ENCODE data around the gene CAPN3.
"Not testable (repeated sequence)": the region's sequence is repeated elsewhere in the genome, so short reads cannot be mapped to it uniquely, and the experiment has no call there.

Gene CAPN3

GRCh38 chr15:42359249-42359648, at the start of gene CAPN3:
Gene CAPN3, plus strand, starts transcription at chr15:42359501. Its CDS starts 305 bp downstream, at chr15:42359806.
- no peak for DNase-seq (ENCODE audit: low read depth)

- no peak for DNase-seq (ENCODE audit: low read depth)
These were observed 45.8 kb upstream of the CAPN3 start for GRCh38 chr15:42313463-42313862.

GRCh38 chr15:42314818-42315217, 44.5 kb upstream of the CAPN3 start:
- DNase-seq (ENCODE audit: low read depth) = no peak

GRCh38 chr15:42315521-42315920, 43.8 kb upstream of the CAPN3 start:
- no peak for DNase-seq (ENCODE audit: low read depth)

- DNase-seq (ENCODE audit: low read depth) = not testable (repeated sequence)
These were observed 43.0 kb upstream of the CAPN3 start for GRCh38 chr15:42316282-42316805.

- no peak for DNase-seq (ENCODE audit: low read depth)
These were observed 40.1 kb upstream of the CAPN3 start for GRCh38 chr15:42319206-42319605.

DNA sequence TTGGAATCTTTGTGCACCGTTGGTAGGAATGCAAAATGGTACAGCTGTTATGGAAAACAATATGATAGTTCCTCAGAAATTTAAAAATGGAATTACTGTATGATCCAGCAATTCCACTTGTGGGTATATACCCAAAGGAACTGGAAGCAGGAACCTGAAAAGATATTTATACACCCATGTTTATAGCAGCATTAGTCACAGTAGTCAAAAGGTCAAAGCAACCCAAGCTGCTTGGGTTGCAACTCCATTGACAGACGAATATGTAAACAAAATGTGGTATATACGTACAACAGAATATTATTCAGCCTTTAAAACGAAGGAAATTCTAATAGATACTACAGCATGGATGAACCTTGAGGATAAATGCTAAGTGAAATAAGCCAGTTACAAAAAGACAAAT, 35.0 kb upstream of the CAPN3 start:
- DNase-seq (ENCODE audit: low read depth) = no peak

DNA sequence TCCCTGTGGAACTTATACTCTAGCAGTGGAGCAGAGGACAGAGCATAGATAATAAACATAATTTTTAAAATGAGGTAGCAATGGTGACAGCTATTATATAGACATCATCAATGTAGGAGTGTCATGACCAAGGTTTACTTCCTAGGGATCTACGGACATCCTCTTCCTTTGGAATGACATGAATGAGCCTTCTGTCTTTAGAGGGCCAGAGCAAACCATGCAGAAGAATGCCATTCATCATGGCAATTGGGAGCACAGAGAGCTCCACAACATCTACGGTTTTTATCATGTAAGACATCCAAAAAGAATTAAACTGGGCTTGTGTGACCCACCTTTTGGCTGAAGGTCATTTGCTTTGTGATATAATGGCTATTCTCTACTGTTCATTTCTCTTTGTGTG, 30.1 kb upstream of the CAPN3 start:
- DNase-seq (ENCODE audit: low read depth) = no peak

DNA sequence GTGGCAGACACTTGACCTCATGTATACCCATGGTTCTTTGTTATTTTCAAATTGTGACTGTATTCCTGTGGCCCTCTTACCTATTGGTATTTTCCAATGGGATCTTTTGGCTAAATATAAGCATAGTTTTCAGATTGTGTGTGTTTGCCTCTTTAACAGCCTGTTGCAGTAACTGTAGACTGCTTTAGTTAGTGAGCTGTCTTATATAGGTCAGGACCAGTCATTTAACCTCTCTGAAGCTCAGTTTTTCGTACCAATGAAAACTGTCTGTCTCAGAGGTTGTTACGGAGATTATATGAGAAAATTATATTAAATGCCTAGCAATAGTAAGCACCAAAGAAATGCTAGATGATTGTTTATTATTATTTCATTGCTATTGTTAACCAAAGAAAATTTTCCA, 29.3 kb upstream of the CAPN3 start:
- DNase-seq (ENCODE audit: low read depth) = no peak

GRCh38 chr15:42331235-42331634, 28.1 kb upstream of the CAPN3 start:
- no peak for DNase-seq (ENCODE audit: low read depth)

DNA sequence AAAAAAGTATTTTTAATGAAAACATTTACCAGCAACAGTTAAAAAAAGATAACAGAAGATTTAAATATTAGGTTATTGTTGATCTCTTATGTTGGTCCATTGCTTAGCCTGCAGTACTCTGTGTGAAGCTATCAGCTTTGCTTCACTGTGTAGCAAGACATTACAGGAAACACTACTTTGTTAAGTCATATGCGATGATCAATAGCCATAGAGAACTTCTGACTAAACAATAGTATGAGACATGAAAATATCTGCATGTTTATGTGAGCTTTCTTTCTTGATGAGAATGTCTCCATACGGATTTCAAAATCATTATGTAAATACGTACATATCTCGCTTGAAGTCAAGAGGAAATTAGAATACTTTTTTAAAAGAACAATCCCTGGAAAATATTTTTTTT, 27.0 kb upstream of the CAPN3 start:
- no peak for DNase-seq (ENCODE audit: low read depth)

GRCh38 chr15:42335074-42335473, 24.2 kb upstream of the CAPN3 start:
- no peak for DNase-seq (ENCODE audit: low read depth)

DNA sequence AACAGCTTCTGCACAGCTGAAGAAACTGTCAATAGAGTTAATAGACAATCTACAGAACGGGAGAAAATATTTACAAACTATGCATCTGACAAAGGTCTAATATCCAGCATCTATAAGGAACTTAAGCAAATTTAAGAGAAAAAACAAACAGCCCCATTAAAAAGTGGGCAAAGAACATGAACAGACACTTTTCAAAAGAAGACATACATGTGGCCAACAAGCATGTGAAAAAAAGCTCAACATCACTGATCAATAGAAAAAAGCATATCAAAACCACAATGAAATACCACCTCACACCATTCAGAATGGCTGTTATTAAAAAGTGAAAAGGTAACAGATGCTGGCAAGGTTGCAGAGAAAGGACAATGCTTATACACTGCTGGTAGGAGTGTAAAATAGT, 22.7 kb upstream of the CAPN3 start:
- not testable (repeated sequence) for DNase-seq (ENCODE audit: low read depth)

- not testable (repeated sequence) for DNase-seq (ENCODE audit: low read depth)
These were observed 22.2 kb upstream of the CAPN3 start for GRCh38 chr15:42337104-42337503.

DNA sequence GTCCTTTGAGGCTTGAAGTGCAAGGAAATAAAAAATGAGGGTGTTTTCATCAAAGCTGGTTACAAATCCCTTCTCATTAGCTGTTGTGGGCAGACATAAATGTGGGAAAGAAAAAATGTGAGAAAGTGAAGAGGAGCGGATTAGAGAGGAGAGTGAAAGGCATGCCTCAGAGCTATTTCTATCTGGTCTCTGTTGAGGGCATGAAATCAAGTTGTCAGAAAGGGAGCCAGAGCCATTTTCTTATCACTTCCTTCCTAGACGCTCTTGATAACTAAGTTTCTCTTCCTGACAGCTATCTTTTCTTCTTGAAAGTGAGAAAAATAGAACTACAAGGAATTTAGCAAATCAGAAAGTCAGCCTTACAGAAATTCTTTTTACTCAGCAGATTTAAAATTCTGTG, 20.8 kb upstream of the CAPN3 start:
- DNase-seq (ENCODE audit: low read depth) = no peak

GRCh38 chr15:42343596-42344232, 15.6 kb upstream of the CAPN3 start:
- peak; percentile 0 for DNase-seq (ENCODE audit: low read depth)

GRCh38 chr15:42344763-42345162, 14.5 kb upstream of the CAPN3 start:
- no peak for DNase-seq (ENCODE audit: low read depth)

DNA sequence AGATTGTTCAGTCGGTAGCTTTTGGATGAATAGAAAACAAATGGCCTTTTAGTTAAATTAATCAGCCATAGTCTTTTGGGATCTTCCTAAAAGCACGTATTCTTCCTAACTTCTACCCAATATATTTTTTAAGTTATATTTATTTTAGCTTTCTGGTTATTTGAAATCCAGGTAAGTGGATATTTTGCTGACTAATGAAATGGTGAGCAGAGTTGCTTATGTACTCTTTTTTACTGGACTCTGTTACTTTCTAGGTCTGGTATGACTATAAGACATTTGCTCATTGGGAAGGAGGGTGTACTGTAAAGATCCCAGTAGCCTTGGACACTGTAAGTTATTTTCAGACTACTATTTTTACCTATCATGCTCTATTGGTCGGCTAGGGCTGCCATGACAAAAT, 13.8 kb upstream of the CAPN3 start:
- no peak for DNase-seq (ENCODE audit: low read depth)

- no peak for DNase-seq (ENCODE audit: low read depth)
These were observed 11.2 kb upstream of the CAPN3 start for GRCh38 chr15:42348083-42348482.

- no peak for DNase-seq (ENCODE audit: low read depth)
These were observed 10.1 kb upstream of the CAPN3 start for GRCh38 chr15:42349186-42349585.

GRCh38 chr15:42352401-42352800, 6.9 kb upstream of the CAPN3 start:
- DNase-seq (ENCODE audit: low read depth) = no peak

DNA sequence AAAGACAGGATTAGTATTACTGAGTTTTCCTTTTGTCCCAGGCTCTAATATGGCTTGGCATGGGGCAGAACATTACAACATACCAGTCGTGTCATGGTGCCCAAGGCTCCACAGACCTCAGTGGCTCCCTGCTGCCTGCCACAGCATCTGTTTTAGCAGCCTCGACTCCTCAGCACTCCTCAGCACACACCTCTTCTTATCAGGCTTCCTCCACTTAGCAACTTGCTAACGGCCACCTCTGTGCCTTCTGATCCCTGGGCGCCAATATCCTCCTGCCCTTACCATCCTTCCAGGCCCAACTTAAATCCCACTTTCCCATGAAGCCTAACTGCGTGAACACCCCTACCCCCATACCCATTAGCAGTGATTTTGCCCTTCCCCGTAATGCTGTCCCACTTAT, 6.2 kb upstream of the CAPN3 start:
- no peak for DNase-seq (ENCODE audit: low read depth)

- no peak for DNase-seq (ENCODE audit: low read depth)
These were observed 4.5 kb upstream of the CAPN3 start for GRCh38 chr15:42354824-42355223.

- no peak for DNase-seq (ENCODE audit: low read depth)
These were observed 4.0 kb upstream of the CAPN3 start for GRCh38 chr15:42355291-42355690.
